AG04449 (cell line): ENCODE measurements around the gene ADAMTSL1.

Source experiments
- CTCF ChIA-PET: fragments of 350-600 bp; formaldehyde crosslinking; extraction: SDS; loops from one replicate; lab custom pipeline; 2021; ENCODE audit warnings: antibody characterized with exemption; lab: Yijun Ruan, JAX
- POLR2A ChIA-PET: fragments of 400-600, 350-600 bp; formaldehyde crosslinking; extraction: SDS; loops from one replicate; lab custom pipeline; 2020; ENCODE audit warnings: antibody characterized with exemption, inconsistent platforms; lab: Yijun Ruan, JAX
- DNase-seq: peaks from one replicate; pipeline ENCODE4 v3.0.0-alpha.2; 2010; ENCODE audit warnings: low read depth, low spot score
- H3K4me3 ChIP-seq: 2 replicates; pipeline ENCODE4 v1.5.1; 2011; ENCODE audit warnings: low read depth, mild to moderate bottlenecking, control low read depth, low read length
- CTCF ChIP-seq: IDR thresholded peaks from one replicate; pipeline ENCODE4 v1.5.1; 2011; ENCODE audit warnings: mild to moderate bottlenecking, moderate library complexity, low read length, control low read depth, inconsistent platforms; ENCODE audit not compliant: insufficient read depth; ENCODE audit errors: missing control alignments

ADAMTSL1 gene

GRCh38 chr9:18911714-18912342 lies 437.9 kb downstream of the ADAMTSL1 start:
- no peak overlapping the region for H3K4me3 ChIP-seq
- DNase-seq: no peak
- TF ChIP-seq CTCF: no peak
- ChIA-PET POLR2A (interaction anchor here (1.5 kb wide), 1 partner anchor 17 kb away, joined by 3 read pairs; no protein-coding TSS in a partner anchor), CTCF (interaction anchor here (1.8 kb wide), 1 partner anchor 117 kb away, joined by 4 read pairs; no protein-coding TSS in a partner anchor)

GRCh38 chr9:18920141-18921084 lies 446.5 kb downstream of the ADAMTSL1 start:
- POLR2A ChIA-PET: interaction anchor here (0.7 kb wide), 1 partner anchor 9 kb away, joined by 4 read pairs; no protein-coding TSS in a partner anchor
- CTCF ChIA-PET: interaction anchor here (1.7 kb wide), 1 partner anchor 12 kb away, joined by 5 read pairs; no protein-coding TSS in a partner anchor
- DNase-seq: no peak
- H3K4me3 ChIP-seq: no peak overlapping the region
- no peak for TF ChIP-seq CTCF

GRCh38 chr9:18921366-18922075 lies 447.6 kb downstream of the ADAMTSL1 start:
- no peak overlapping the region for H3K4me3 ChIP-seq
- no peak for TF ChIP-seq CTCF
- ChIA-PET POLR2A (no interaction called here), CTCF (interaction anchor here (1.7 kb wide), 1 partner anchor 13 kb away, joined by 5 read pairs; no protein-coding TSS in a partner anchor)
- no peak for DNase-seq

- no peak for TF ChIP-seq CTCF
- no peak overlapping the region for H3K4me3 ChIP-seq
- ChIA-PET CTCF (no interaction called here), POLR2A (no interaction called here)
- DNase-seq: no peak
These were observed 448.4 kb downstream of the ADAMTSL1 start for GRCh38 chr9:18922161-18922885.

- TF ChIP-seq CTCF: no peak
- H3K4me3 ChIP-seq: no peak overlapping the region
- DNase-seq: no peak
- ChIA-PET POLR2A (no interaction called here), CTCF (no interaction called here)
These were observed 449.2 kb downstream of the ADAMTSL1 start for GRCh38 chr9:18923167-18923566.
